Measurements from ENCODE around the gene LRRC58. TPM values are rescaled to one million over a fixed set of nuclear protein-coding genes. Genes with fewer than 3 reads are reported as not detected.
"Not testable (repeated sequence)": the region's sequence is repeated elsewhere in the genome, so short reads cannot be mapped to it uniquely, and the experiment has no call there.

Gene LRRC58
- total RNA-seq, 4 donors from 2014 or later, result 30.0 to 36.7 (median 35.2) TPM

DNA sequence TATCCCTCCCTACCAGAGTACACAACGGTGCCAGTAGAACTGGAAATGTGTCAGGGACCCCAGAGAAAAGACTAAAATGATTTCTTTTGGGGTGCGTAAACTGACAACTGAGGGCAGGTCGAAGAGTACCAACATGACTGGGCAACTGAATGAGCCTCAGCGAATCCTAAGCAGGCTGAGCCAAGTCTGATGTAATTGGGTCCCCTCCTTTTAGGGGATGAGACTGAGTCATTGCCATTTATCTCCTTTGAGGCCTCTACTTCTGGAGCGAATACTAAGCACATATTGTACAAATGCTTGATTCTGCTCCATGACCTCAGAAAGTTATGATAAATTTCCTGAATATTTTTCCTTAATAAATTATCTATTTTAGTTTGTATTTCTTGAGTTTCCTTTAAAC lies 46.8 kb downstream of the LRRC58 start:
- Histone ChIP-seq H3K36me3 (no peaks in the 10 kb centered on the region), H3K27me3 (peaks cover 0 to 10% (median 0%) of the 10 kb centered on the region in 4 donors), H3K27ac (replicated peaks in 1 of 4) (peak overlapping the region in 2 of 4 donors; percentile 11 to 51), H3K4me1 (peaks cover 0 to 6% (median 2%) of the 10 kb centered on the region in 4 donors), H3K4me3 (no peak overlapping the region), H3K9me3 (no peaks in the 10 kb centered on the region)
- 64% methylated on average over 5 of the region's 5 CpGs for WGBS
- intact Hi-C loops (cut with DNase I), result no loop called here
- TF ChIP-seq EP300 (IDR thresholded peaks at IDR 0.05), result no peak
- peak in 1 of 2 donors; percentile 34 for TF ChIP-seq POLR2AphosphoS5 (IDR thresholded peaks at IDR 0.05)
- no peak for DNase-seq (ENCODE audit: extremely low spot score)

DNA sequence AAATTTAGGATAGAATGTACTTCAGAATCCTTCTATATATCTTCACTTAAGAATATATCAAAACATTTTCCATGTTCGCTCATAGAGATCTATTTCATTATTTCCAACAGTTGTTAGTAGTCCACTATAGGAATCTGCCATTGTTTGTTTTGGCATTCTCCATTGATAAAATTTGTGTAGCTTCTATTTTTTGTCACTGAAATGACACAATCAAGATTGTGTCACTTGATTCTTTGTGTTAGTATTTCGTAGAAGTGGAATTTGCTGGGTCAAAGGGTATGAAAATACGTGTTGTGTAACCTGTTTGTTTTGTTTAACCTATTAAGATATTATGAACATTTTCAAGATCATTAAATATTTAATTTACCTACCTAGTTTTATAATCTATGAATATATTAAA lies 48.2 kb downstream of the LRRC58 start:
- H3K27me3 ChIP-seq, result no peaks in the 10 kb centered on the region
- TF ChIP-seq EP300 (IDR thresholded peaks at IDR 0.05) (no peak), POLR2A (IDR thresholded peaks at IDR 0.05; ENCODE audit: low read depth) (no peak), POLR2AphosphoS5 (IDR thresholded peaks at IDR 0.05) (no peak)
- TF ChIP-seq, protein P1, sequence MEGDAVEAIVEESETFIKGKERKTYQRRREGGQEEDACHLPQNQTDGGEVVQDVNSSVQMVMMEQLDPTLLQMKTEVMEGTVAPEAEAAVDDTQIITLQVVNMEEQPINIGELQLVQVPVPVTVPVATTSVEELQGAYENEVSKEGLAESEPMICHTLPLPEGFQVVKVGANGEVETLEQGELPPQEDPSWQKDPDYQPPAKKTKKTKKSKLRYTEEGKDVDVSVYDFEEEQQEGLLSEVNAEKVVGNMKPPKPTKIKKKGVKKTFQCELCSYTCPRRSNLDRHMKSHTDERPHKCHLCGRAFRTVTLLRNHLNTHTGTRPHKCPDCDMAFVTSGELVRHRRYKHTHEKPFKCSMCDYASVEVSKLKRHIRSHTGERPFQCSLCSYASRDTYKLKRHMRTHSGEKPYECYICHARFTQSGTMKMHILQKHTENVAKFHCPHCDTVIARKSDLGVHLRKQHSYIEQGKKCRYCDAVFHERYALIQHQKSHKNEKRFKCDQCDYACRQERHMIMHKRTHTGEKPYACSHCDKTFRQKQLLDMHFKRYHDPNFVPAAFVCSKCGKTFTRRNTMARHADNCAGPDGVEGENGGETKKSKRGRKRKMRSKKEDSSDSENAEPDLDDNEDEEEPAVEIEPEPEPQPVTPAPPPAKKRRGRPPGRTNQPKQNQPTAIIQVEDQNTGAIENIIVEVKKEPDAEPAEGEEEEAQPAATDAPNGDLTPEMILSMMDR (IDR thresholded peaks at IDR 0.05), result no peak
- H3K4me3 ChIP-seq, result no peak overlapping the region
- no peaks in the 10 kb centered on the region for H3K36me3 ChIP-seq
- WGBS, result 83% methylated on average over 3 of the region's 3 CpGs
- intact Hi-C loops (cut with DNase I), result no loop called here
- H3K9me3 ChIP-seq, result no peaks in the 10 kb centered on the region
- H3K4me1 ChIP-seq, result peaks cover 0 to 6% (median 2%) of the 10 kb centered on the region in 4 donors
- no peak for DNase-seq (ENCODE audit: extremely low spot score)
- H3K27ac ChIP-seq (replicated peaks in 1 of 4), result no peak overlapping the region

DNA sequence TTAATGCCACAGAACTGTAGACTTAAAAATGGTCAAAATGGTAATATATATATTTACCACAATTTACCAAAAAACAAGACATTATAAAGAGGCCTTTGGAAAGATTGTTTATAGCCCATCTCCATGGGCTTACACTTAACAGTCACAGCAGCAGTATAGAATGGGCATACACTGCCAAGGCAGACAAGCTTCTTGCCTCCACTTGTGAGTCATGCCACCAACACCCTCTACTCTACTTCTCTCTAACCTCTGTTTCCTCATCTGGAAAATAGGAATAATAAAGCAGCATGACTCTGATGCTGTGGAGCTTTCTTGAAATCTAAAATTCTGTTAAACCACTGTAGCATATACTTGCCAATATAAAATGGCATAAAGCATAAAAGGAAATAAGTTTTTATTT lies 49.8 kb downstream of the LRRC58 start:
- no peaks in the 10 kb centered on the region for H3K27me3 ChIP-seq
- no peak overlapping the region for H3K4me3 ChIP-seq
- H3K4me1 ChIP-seq, result peaks cover 0 to 6% (median 2%) of the 10 kb centered on the region in 4 donors
- H3K36me3 ChIP-seq, result no peaks in the 10 kb centered on the region
- intact Hi-C loops (cut with DNase I), result no loop called here
- TF ChIP-seq EP300 (IDR thresholded peaks at IDR 0.05), result no peak
- TF ChIP-seq POLR2AphosphoS5 (IDR thresholded peaks at IDR 0.05), result no peak
- TF ChIP-seq POLR2A (IDR thresholded peaks at IDR 0.05; ENCODE audit: low read depth), result no peak
- TF ChIP-seq, protein P1 (IDR thresholded peaks at IDR 0.05), result no peak
- H3K9me3 ChIP-seq, result no peaks in the 10 kb centered on the region
- no peak for DNase-seq (ENCODE audit: extremely low spot score)
- no peak overlapping the region for H3K27ac ChIP-seq (replicated peaks in 1 of 4)

DNA sequence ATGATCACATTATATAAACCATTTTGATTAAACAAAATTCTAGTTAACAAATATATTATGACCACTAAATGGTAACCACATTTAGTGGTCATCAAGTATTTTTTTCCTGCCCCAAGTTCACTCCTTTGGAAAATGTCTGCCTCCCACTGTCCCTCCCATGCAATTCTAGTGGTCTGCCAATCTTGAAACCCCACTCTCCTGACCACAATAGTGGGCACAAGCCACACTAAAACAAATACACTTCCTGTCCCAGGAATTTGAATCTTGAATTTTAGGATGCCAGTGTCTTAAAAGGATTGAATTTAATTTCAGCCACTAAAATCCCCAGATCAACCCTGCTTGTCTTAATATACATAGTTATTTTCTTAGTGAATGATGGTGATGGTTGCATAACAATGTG lies 50.2 kb downstream of the LRRC58 start:
- Histone ChIP-seq H3K27me3 (no peaks in the 10 kb centered on the region), H3K4me3 (no peak overlapping the region), H3K27ac (replicated peaks in 1 of 4) (no peak overlapping the region), H3K36me3 (no peaks in the 10 kb centered on the region), H3K4me1 (peaks cover 0 to 6% (median 2%) of the 10 kb centered on the region in 4 donors), H3K9me3 (peaks cover 0 to 2% (median under 1%) of the 10 kb centered on the region in 4 donors)
- intact Hi-C loops (cut with DNase I), result no loop called here
- no peak for DNase-seq (ENCODE audit: extremely low spot score)
- TF ChIP-seq, protein P1 (IDR thresholded peaks at IDR 0.05), result no peak
- TF ChIP-seq POLR2A (IDR thresholded peaks at IDR 0.05; ENCODE audit: low read depth) (no peak), POLR2AphosphoS5 (IDR thresholded peaks at IDR 0.05) (no peak), EP300 (IDR thresholded peaks at IDR 0.05) (no peak)

DNA sequence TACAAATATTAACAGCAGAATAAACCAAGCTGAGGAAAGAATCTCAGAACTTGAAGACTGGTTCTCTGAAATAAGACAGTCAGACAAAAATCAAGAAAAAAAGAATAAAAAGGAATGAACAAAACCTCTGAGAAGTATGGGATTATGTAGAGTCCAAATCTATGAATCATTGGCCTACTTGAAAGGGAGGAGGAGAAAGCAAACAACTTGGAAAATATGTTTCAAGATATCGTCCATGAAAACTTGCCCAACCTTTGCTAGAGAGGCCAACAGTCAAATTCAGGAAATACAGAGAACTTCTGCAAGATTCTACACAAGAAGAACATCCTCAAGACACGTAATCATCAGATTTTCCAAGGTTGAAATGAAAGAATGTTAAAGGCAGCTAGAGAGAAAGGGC lies 57.6 kb downstream of the LRRC58 start:
- H3K27me3 ChIP-seq; H3K36me3 ChIP-seq; DNase-seq (ENCODE audit: extremely low spot score); intact Hi-C loops (cut with DNase I); H3K4me1 ChIP-seq; H3K27ac ChIP-seq (replicated peaks in 1 of 4); H3K4me3 ChIP-seq: not testable (repeated sequence)
- 79% methylated on average over 2 of the region's 2 CpGs for WGBS
- peaks cover 0 to 20% (median 12%) of the 10 kb centered on the region in 4 donors for H3K9me3 ChIP-seq

DNA sequence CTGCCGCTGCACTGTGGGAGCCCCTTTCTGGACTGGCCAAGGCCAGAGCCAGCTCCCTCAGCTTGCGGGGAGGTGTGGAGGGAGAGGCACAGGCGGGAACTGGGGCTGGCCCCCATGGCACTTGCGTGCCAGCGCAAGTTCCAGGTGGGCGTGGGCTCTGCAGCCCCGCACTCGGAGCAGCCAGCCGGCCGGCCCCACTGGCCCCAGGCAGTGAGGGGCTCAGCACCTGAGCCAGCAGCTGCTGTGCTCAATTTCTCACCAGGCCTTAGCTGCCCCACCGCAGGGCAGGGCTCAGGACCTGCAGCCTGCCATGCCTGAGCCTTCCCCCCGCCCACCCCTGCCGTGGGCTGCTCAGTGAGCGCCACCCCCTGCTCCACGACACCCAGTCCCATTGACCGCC lies 59.5 kb downstream of the LRRC58 start:
- H3K36me3 ChIP-seq, result no peaks in the 10 kb centered on the region
- 88% methylated on average over 1 of the region's 16 CpGs for WGBS
- no peaks in the 10 kb centered on the region for H3K27me3 ChIP-seq
- peaks cover 0 to 20% (median 12%) of the 10 kb centered on the region in 4 donors for H3K9me3 ChIP-seq
- intact Hi-C loops (cut with DNase I), result no loop called here
- H3K27ac ChIP-seq (replicated peaks in 1 of 4), result no peak overlapping the region
- H3K4me3 ChIP-seq, result no peak overlapping the region
- no peak for DNase-seq (ENCODE audit: extremely low spot score)
- peaks cover 4 to 11% (median 9%) of the 10 kb centered on the region in 4 donors for H3K4me1 ChIP-seq
- TF ChIP-seq POLR2AphosphoS5 (IDR thresholded peaks at IDR 0.05) (no peak), POLR2A (IDR thresholded peaks at IDR 0.05; ENCODE audit: low read depth) (no peak), EP300 (IDR thresholded peaks at IDR 0.05) (no peak)
- TF ChIP-seq, protein P1 (IDR thresholded peaks at IDR 0.05), result no peak

Measured in esophagus muscularis mucosa (tissue), 4 donors.